Measurements from ENCODE around the gene AMER1. TPM values are rescaled to one million over a fixed set of nuclear protein-coding genes. Genes with fewer than 3 reads are reported as not detected.

AMER1 gene
- total RNA-seq, 1 donor from 2014 or later, result 11.6 TPM

DNA sequence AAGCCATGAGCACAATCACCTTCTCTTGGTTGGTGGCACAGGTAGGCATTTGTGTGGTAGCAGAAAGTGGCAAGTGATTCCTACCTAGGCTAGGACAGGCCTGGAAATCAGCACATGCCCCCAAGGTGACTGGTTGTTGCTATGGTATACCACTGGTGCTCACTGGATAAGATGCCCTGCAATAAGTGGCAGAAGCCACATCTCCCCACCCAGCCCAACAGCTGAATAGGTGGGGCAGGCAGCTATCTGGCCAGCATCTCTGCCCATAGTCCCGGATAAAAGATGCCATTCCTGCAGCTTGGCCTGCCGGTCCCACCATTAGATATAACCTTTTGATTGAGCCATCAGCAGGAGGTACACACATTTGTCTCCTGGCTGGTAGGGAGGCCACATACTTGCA is 21.1 kb downstream of the AMER1 start:
- DNase-seq, result no peak

DNA sequence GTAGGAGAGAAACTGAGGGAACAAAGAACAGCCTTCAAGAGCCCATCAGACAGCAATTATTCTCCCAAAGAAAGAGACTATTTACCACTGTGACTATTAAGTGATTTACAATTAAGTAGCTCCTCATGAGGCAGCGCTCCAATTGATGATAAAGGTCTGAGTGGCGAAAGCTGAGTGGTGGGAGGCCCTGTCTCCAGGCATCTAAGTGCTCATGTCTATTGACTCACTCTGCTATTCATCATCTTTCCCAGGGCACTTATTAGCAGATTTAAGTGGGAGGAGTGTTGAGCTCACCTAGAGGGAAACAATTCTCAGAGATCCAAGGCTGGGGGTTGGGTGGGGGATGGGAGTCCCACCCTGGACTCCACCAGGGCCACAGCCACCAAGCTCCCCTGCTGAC is 23.3 kb downstream of the AMER1 start:
- DNase-seq, result no peak

DNA sequence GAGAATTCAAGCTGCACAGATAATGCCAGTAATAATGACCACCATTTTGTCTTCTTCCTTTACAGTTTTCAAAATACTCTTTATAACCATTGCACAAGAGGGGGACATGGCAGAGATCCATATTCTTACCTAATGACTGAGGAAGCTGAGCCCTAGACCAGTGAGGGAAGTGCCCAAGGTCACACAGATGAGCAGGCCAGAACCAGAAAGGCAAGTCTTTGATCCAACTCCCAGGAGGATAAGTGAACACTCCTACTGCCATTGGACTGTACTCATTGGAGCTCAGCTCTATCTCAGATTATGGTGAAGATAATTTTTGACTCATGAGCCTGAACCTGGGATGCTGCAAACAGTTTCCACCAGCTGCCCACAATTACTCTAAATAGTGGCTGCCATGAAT is 28.6 kb downstream of the AMER1 start:
- DNase-seq, result no peak

DNA sequence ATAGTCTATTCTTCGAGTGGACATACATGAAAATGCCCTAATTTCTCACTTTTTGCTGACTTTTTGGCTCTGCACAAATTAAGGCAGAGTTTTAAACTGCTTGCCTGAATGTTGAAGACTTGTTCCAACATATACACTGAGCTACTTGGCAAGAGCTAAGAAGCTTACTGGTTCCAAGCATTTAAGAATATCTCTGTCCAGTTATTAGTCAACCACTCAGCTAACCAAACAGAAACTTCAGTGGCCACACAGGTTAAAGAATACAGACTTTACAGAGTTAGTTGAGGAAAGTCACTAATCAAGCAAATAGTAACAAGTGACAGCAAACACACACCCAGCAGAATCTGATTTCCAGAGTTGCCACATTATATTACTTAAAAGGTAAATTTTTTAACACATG is 35.5 kb downstream of the AMER1 start:
- no peak for DNase-seq

DNA sequence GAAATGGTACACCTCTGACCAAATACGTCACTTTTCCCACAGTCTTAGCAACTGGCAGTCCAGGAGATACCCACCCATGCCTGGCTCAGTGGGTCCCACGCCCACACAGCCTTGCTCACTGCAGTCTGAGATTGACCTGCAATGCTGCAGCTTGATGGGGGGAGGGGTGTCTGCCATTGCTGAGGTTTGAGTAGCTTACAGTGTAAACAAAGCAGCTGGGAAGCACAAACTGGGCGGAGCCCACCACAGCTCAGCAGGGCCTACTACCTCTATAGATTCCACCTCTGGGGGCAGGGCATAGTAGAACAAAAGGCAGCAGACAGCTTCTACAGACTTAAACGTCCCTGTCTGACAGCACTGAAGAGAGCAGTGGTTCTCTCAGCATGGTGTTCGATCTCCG is 52.7 kb downstream of the AMER1 start:
- DNase-seq, result no peak

DNA sequence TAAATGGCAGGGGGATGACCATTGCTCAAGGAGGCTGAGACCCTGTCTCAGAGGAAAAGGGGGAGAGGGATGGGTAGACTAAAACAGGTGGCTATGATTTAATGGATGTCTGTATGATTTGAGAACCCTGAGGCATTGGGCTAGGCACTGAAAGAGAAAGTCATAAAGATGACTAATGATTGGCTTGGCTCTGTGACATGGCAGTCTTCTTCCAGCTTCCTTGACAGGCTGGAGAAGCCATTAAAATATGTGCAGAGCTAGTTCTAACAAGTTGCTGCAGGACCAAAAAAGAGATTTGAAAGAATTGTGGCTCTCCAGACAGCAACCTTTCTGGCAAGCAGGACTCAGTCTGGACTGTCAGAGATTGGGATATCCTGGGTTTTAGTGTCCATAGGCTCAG is 53.6 kb downstream of the AMER1 start:
- no peak for DNase-seq

DNA sequence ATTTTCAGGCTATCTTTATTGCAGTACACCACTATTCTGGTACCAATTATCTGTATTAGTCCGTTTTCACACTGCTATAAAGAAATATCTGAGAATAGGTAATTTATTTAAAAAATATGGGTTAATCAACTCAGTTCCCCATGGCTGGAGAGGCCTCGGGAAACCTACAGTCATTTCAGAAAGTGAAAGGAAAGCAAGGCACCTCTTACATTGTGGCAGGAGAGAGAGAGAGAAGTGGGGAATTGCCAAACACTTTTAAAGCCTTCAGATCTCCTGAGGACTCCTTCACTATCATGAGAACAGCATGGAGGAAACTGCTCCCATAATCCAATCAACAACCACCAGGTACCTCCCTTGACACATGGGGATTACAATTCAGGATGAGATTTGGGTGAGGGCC is 54.7 kb downstream of the AMER1 start:
- no peak for DNase-seq

Small RNA genes within 50 kb of the gene (small RNA-seq; reads per million reads assigned to genes)
- gene RN7SL799P (ENCODE audit: low replicate concordance), result not detected

Other genes with a start within 250 kb of the AMER1 start
- gene ASB12, start 24.9 kb upstream of the AMER1 start, total RNA-seq, result 5.7 TPM
- 3.5 TPM for gene MTMR8, start 189.7 kb upstream of the AMER1 start, total RNA-seq

Data from tongue (tissue), 3 donors.